ENCODE measurements around the gene SLC7A10.

DNA sequence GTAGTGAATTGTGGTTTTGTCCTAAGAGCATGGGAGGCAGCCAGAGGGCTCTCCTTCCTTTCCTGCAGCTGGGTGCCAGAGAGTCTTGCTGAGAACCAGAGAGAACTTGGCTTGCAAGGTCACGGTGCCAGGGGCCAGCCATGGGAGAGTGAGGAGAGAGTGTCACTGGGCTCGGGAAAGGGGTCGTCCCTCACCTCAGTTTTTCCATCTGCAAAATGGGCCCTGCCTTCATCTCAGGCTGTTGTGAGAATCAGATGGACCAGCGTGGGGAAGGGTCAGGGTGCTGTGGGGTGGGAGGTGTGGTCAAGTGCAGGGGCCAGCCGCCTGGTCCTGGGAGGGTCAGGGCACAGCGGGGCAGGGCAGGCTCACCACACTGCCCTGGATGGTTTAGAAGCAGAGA lies 24.2 kb downstream of the SLC7A10 start:
- TF ChIP-seq POLR2A (IDR thresholded peaks at IDR 0.05) = no peak
- TF ChIP-seq, protein P1, sequence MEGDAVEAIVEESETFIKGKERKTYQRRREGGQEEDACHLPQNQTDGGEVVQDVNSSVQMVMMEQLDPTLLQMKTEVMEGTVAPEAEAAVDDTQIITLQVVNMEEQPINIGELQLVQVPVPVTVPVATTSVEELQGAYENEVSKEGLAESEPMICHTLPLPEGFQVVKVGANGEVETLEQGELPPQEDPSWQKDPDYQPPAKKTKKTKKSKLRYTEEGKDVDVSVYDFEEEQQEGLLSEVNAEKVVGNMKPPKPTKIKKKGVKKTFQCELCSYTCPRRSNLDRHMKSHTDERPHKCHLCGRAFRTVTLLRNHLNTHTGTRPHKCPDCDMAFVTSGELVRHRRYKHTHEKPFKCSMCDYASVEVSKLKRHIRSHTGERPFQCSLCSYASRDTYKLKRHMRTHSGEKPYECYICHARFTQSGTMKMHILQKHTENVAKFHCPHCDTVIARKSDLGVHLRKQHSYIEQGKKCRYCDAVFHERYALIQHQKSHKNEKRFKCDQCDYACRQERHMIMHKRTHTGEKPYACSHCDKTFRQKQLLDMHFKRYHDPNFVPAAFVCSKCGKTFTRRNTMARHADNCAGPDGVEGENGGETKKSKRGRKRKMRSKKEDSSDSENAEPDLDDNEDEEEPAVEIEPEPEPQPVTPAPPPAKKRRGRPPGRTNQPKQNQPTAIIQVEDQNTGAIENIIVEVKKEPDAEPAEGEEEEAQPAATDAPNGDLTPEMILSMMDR (IDR thresholded peaks at IDR 0.05) = no peak

Measured in esophagus squamous epithelium (tissue), 4 donors.